H9 (cell line): ENCODE measurements around the gene CCDC170. TPM values are rescaled to one million over a fixed set of nuclear protein-coding genes. Genes with fewer than 3 reads are reported as not detected.

Experiments used
- DNase-seq: peaks from one replicate; pipeline ENCODE4 v3.0.0-alpha.2; 2017
- H2AFZ ChIP-seq: one replicate; pipeline ENCODE4 v1.6.1; 2013; ENCODE audit warnings: mild to moderate bottlenecking, low read length, control low read depth, moderate library complexity
- H2AK5ac ChIP-seq: 2 replicates; pipeline ENCODE4 v1.6.1; 2013; ENCODE audit warnings: low read length, control low read depth, mixed read lengths; ENCODE audit not compliant: insufficient read length
- H2BK120ac ChIP-seq: one replicate; pipeline ENCODE4 v1.6.1; 2013; ENCODE audit warnings: low read depth, mild to moderate bottlenecking, low read length, control low read depth, inconsistent platforms; ENCODE audit not compliant: poor library complexity, severe bottlenecking
- H2BK12ac ChIP-seq: 2 replicates; pipeline ENCODE4 v1.6.1; 2013; ENCODE audit warnings: low read length, control low read depth, mixed read lengths, low read depth; ENCODE audit not compliant: insufficient read length
- H2BK15ac ChIP-seq: 2 replicates; pipeline ENCODE4 v1.6.1; 2013; ENCODE audit warnings: low read depth, low read length, control low read depth
- H2BK20ac ChIP-seq: one replicate; pipeline ENCODE4 v1.6.1; 2013; ENCODE audit warnings: low read depth, mild to moderate bottlenecking, low read length, control low read depth, inconsistent platforms; ENCODE audit not compliant: poor library complexity, severe bottlenecking
- H2BK5ac ChIP-seq: 2 replicates; pipeline ENCODE4 v1.6.1; 2013; ENCODE audit warnings: low read length, control low read depth, mixed read lengths; ENCODE audit not compliant: insufficient read length
- H3K14ac ChIP-seq: 2 replicates; pipeline ENCODE4 v1.6.1; 2013; ENCODE audit warnings: low read length, control low read depth; ENCODE audit not compliant: insufficient read depth
- H3K18ac ChIP-seq: 2 replicates; pipeline ENCODE4 v1.6.1; 2013; ENCODE audit warnings: low read depth, mild to moderate bottlenecking, mixed read lengths, low read length, control low read depth; ENCODE audit not compliant: insufficient read length
- H3K23ac ChIP-seq: 2 replicates; pipeline ENCODE4 v1.6.1; 2013; ENCODE audit warnings: low read length, control low read depth, mixed read lengths, low read depth; ENCODE audit not compliant: insufficient read length
- H3K23me2 ChIP-seq: 2 replicates; pipeline ENCODE4 v1.6.1; 2013; ENCODE audit warnings: low read depth, mild to moderate bottlenecking, mixed read lengths, low read length, control low read depth; ENCODE audit not compliant: insufficient read length, poor library complexity, severe bottlenecking
- H3K27ac ChIP-seq: 2 replicates; pipeline ENCODE4 v1.5.1; 2013; ENCODE audit warnings: low read length, control low read depth, mixed read lengths, low read depth; ENCODE audit not compliant: insufficient read length
- H3K27me3 ChIP-seq: 2 replicates; pipeline ENCODE4 v1.6.1; 2013; ENCODE audit warnings: low read length, control low read depth, inconsistent platforms; ENCODE audit not compliant: insufficient read depth
- H3K4ac ChIP-seq: 2 replicates; pipeline ENCODE4 v1.6.1; 2013; ENCODE audit warnings: low read depth, mild to moderate bottlenecking, control low read depth, inconsistent platforms, low read length, moderate library complexity
- H3K4me1 ChIP-seq: 2 replicates; pipeline ENCODE4 v1.6.1; 2013; ENCODE audit warnings: low read length, control low read depth, inconsistent platforms; ENCODE audit not compliant: insufficient read depth
- H3K4me2 ChIP-seq: 2 replicates; pipeline ENCODE4 v1.6.1; 2013; ENCODE audit warnings: low read length, control low read depth, mixed read lengths; ENCODE audit not compliant: insufficient read length, insufficient read depth
- H3K56ac ChIP-seq: 2 replicates; pipeline ENCODE4 v1.6.1; 2013; ENCODE audit warnings: low read depth, mild to moderate bottlenecking, mixed read lengths, low read length, control low read depth; ENCODE audit not compliant: insufficient read length
- H3K79me1 ChIP-seq: 2 replicates; pipeline ENCODE4 v1.6.1; 2013; ENCODE audit warnings: low read depth, mild to moderate bottlenecking, moderate library complexity, low read length, control low read depth, inconsistent platforms; ENCODE audit not compliant: insufficient read depth, poor library complexity, severe bottlenecking
- H3K79me2 ChIP-seq: 2 replicates; pipeline ENCODE4 v1.6.1; 2013; ENCODE audit warnings: low read length, control low read depth, inconsistent platforms; ENCODE audit not compliant: insufficient read depth
- H3K9ac ChIP-seq: 2 replicates; pipeline ENCODE4 v1.6.1; 2013; ENCODE audit warnings: low read length, control low read depth, mixed read lengths; ENCODE audit not compliant: insufficient read length; ENCODE audit errors: extremely low read depth
- H3K9me3 ChIP-seq: one replicate; pipeline ENCODE4 v1.6.1; 2013; ENCODE audit warnings: low read depth, low read length, inconsistent platforms; ENCODE audit not compliant: control insufficient read depth
- H3T11ph ChIP-seq: one replicate; pipeline ENCODE4 v1.6.1; 2013; ENCODE audit warnings: mild to moderate bottlenecking, low read length, control low read depth, inconsistent platforms
- H4K20me1 ChIP-seq: one replicate; pipeline ENCODE4 v1.6.1; 2013; ENCODE audit not compliant: control insufficient read depth, insufficient read length, insufficient read depth
- H4K5ac ChIP-seq: 2 replicates; pipeline ENCODE4 v1.6.1; 2013; ENCODE audit warnings: low read depth, mild to moderate bottlenecking, mixed read lengths, low read length, control low read depth; ENCODE audit not compliant: insufficient read length
- H4K8ac ChIP-seq: replicated peaks from 2 replicates; pipeline ENCODE4 v1.6.1; 2013; ENCODE audit warnings: low read length, control low read depth, mixed read lengths, low read depth; ENCODE audit not compliant: insufficient read length
- H4K91ac ChIP-seq: 2 replicates; pipeline ENCODE4 v1.6.1; 2013; ENCODE audit warnings: low read depth, mild to moderate bottlenecking, moderate library complexity, mixed read lengths, low read length, control low read depth; ENCODE audit not compliant: insufficient read length
- H3K27ac Mint-ChIP-seq, 3 experiments: 2 replicates in 2 of 3; 3 replicates in 1 of 3; pipeline ENCODE4 v1.8.0; 2020 to 2021; ENCODE audit warnings: mixed read lengths in 3 of 3, mild to moderate bottlenecking in 1 of 3, moderate library complexity in 1 of 3
- H3K27me3 Mint-ChIP-seq: 2 replicates; pipeline ENCODE4 v1.8.0; 2021; ENCODE audit warnings: low read depth, mild to moderate bottlenecking, moderate library complexity, mixed read lengths
- H3K36me3 Mint-ChIP-seq, 3 experiments: 2 replicates in 2 of 3; 3 replicates in 1 of 3; pipeline ENCODE4 v1.8.0; 2020 to 2021; ENCODE audit warnings: low read depth in 3 of 3, mixed read lengths in 3 of 3; ENCODE audit not compliant: insufficient read depth in 1 of 3
- H3K4me1 Mint-ChIP-seq, 2 experiments: 2 replicates each; pipeline ENCODE4 v1.8.0; 2020; ENCODE audit warnings: mixed read lengths in 2 of 2
- H3K4me3 Mint-ChIP-seq, 2 experiments: 2 replicates in 1 of 2; 3 replicates in 1 of 2; pipeline ENCODE4 v1.8.0; 2020 to 2021; ENCODE audit warnings: mild to moderate bottlenecking in 2 of 2, mixed read lengths in 2 of 2, moderate library complexity in 1 of 2
- H3K9me3 Mint-ChIP-seq, 2 experiments: 2 replicates in 1 of 2; 3 replicates in 1 of 2; pipeline ENCODE4 v1.8.0; 2020; ENCODE audit warnings: mild to moderate bottlenecking in 2 of 2, mixed read lengths in 2 of 2, moderate library complexity in 1 of 2
- WGBS: extraction: QIAGEN DNeasy Blood & Tissue Kit; methylation state at CpG from one replicate; pipeline ENCODE4 v1.1.7; 2013; ENCODE audit warnings: missing lambda C conversion rate, low lambda C conversion rate, mixed read lengths; ENCODE audit not compliant: insufficient read length; ENCODE audit errors: extremely low coverage; 5-methylcytosine and 5-hydroxymethylcytosine counted together
- total RNA-seq: library from RNA; stranded (reverse); gene quantifications from 2 replicates; pipeline ENCODE4 v1.2.1, GENCODE V29; 2021
- TF ChIP-seq, protein P1 (sequence below): fragments of 200-600 bp; sonication (generic); conservative IDR thresholded peaks from 3 replicates; pipeline ENCODE4 v1.8.0; 2021; ENCODE audit warnings: antibody characterized with exemption, mild to moderate bottlenecking

The CCDC170 gene
- total RNA-seq, 1 experiment from 2014 or later = 0.07 TPM

DNA sequence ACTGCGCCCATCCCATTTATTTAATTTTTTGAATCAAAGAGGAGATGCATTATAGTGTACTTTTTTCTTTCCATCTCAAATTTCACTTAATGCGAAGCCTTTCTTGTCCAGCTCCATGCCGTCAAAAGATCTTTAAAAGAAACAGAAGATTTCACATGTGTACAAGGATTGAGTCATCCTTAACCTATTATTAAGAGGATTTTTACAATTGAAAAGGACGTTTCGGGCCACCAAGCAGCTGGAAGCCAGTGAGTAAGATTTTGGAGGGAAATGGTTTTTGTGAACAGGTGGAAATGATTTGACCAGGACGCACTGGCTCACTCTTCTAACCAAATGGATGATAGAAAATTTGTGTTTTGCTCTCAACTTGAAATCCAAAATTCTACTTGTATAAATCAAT is 15.1 kb upstream of the CCDC170 start:
- Histone ChIP-seq H3K79me1 (no peaks in the 10 kb centered on the region), H3K23me2 (no peaks in the 10 kb centered on the region), H3T11ph (no peak overlapping the region), H4K91ac (no peak overlapping the region), H3K79me2 (no peaks in the 10 kb centered on the region), H3K14ac (no peak overlapping the region), H3K23ac (no peak overlapping the region), H3K4ac (no peak overlapping the region), H2BK5ac (no peak overlapping the region), H3K27me3 (no peaks in the 10 kb centered on the region), H2BK120ac (no peak overlapping the region), H2BK20ac (no peak overlapping the region), H4K5ac (no peak overlapping the region), H3K9me3 (no peaks in the 10 kb centered on the region), H2BK15ac (no peak overlapping the region), H3K18ac (no peak overlapping the region), H3K4me2 (no peak overlapping the region), H3K56ac (no peak overlapping the region), H2AFZ (no peak overlapping the region), H3K27ac (no peak overlapping the region), H2AK5ac (no peak overlapping the region), H3K9ac (no peak overlapping the region), H3K4me1 (no peaks in the 10 kb centered on the region), H4K20me1 (no peaks in the 10 kb centered on the region), H4K8ac (no peak overlapping the region), H2BK12ac (no peak overlapping the region)
- no CpG with 5 or more reads among the region's 6 CpGs for WGBS
- no peak for DNase-seq
- no peaks in the 10 kb centered on the region for H3K9me3 Mint-ChIP-seq
- TF ChIP-seq, protein P1, sequence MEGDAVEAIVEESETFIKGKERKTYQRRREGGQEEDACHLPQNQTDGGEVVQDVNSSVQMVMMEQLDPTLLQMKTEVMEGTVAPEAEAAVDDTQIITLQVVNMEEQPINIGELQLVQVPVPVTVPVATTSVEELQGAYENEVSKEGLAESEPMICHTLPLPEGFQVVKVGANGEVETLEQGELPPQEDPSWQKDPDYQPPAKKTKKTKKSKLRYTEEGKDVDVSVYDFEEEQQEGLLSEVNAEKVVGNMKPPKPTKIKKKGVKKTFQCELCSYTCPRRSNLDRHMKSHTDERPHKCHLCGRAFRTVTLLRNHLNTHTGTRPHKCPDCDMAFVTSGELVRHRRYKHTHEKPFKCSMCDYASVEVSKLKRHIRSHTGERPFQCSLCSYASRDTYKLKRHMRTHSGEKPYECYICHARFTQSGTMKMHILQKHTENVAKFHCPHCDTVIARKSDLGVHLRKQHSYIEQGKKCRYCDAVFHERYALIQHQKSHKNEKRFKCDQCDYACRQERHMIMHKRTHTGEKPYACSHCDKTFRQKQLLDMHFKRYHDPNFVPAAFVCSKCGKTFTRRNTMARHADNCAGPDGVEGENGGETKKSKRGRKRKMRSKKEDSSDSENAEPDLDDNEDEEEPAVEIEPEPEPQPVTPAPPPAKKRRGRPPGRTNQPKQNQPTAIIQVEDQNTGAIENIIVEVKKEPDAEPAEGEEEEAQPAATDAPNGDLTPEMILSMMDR = no peak
- H3K36me3 Mint-ChIP-seq = no peaks in the 10 kb centered on the region
- H3K27me3 Mint-ChIP-seq = no peaks in the 10 kb centered on the region; the same call in 1 of the 2 replicates
- H3K27ac Mint-ChIP-seq = no peak overlapping the region
- H3K4me3 Mint-ChIP-seq = no peak overlapping the region
- H3K4me1 Mint-ChIP-seq = peaks cover 11 to 14% of the 10 kb centered on the region in 2 experiments
